ENCODE data around the gene TTC21A. TPM values are rescaled to one million over a fixed set of nuclear protein-coding genes. Genes with fewer than 3 reads are reported as not detected.

TTC21A gene
- total RNA-seq, 1 donor from 2014 or later = 0.55 TPM

DNA sequence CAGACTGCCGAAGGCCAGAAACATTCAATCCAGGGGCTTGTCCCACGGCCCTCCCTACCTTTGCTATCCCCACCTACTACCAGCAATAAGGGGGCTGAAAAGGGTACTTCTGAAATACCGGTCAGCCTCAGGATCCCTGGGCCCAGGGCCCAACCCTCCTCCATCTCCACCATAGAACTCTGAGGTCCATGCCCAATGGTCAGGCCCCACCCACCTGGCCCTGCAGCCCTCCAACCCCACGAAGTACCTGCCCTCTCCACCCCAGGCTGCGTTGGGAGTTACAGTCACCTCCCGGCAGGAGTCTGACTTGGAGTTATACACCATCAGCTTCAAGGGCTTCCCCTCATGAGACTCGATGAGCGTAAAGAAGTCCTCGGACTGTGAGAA, 7.0 kb upstream of the TTC21A start:
- intact Hi-C loops (cut with micrococcal nuclease) = no loop called here
- Mint-ChIP-seq H3K9me3 (no peaks in the 10 kb centered on the region), H3K4me3 (ENCODE audit: low read depth) (no peak overlapping the region), H3K27ac (no peak overlapping the region), H3K36me3 (ENCODE audit: low read depth) (peaks cover 9% of the 10 kb centered on the region), H3K4me1 (ENCODE audit: low read depth) (peaks cover 8% of the 10 kb centered on the region), H3K27me3 (ENCODE audit: low read depth) (no peaks in the 10 kb centered on the region)
- no peak for DNase-seq (ENCODE audit: low spot score)

DNA sequence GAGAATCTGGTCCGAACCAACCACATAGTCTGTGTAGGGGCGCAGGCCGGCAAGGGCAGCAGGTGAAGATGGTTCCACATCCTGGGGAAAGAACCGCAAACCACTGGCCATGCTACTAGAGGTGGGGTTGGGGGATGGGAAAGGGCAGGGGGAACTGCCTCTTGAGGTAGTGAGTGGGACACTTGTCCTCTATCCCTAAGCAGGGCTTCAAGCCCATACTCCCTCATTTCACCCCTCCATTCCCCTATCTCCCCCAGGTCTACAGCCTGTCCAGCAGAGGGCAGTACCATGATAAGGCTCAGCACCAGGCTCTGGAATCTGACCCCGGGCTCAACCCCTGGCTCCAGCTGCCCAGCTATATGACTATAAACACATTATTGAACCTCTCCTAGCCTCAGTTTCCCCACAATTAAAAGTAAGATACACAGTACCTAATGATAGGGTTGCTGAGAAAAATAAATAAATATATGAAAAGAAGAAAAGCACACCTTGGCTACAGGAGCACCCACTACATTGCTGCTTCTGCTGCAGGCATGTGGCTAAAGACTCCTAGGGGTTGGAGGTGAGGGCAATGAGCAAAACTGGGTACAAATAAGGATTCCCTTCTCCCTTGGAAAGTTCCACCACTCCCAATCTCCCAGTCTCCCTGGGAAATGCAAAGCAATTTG, 6.3 kb upstream of the TTC21A start:
- H3K27ac Mint-ChIP-seq = no peak overlapping the region
- H3K4me1 Mint-ChIP-seq (ENCODE audit: low read depth) = peaks cover 14% of the 10 kb centered on the region
- intact Hi-C loops (cut with micrococcal nuclease) = no loop called here
- no peaks in the 10 kb centered on the region for H3K9me3 Mint-ChIP-seq
- no peak for DNase-seq (ENCODE audit: low spot score)
- H3K36me3 Mint-ChIP-seq (ENCODE audit: low read depth) = peaks cover 11% of the 10 kb centered on the region
- peaks cover 3% of the 10 kb centered on the region for H3K27me3 Mint-ChIP-seq (ENCODE audit: low read depth)
- H3K4me3 Mint-ChIP-seq (ENCODE audit: low read depth) = no peak overlapping the region

DNA sequence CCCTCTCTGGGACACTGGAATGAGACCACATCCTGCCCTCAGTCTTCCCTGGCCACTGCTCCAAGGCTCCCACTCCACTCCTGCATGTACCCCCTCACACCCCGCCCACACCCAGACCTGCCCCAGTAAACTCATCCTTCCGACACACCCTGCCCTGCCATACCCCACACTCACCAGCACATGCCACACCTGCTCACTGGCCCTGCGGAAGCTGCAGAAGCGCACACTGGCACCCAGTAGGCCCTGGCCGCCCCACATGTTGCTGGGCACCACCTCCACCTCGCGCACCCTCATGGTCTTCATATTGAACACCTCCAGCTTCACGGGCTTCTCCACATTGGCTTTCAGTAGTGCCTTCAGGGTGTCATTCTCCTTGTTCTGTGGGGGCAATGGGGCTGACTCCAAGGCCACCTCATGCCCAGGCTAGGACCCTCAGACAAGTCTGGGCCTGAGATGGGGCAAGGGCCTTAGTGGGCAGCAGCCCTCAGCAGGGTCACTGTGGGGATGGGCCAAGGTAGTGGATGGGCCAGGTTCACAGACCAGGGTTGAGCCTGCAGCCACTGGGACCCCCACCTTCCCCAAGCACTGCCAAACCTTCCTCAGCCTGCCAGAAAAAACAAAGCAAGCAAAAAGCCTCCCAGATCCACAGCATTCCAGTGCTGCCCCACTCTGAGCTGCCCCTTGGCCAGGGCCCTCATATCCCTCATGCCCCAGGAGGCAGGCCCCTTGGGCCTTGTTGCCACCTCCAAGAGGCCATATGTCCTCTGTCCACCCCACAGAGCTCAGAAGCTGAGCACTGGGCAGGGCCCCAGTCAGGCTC, 4.8 kb upstream of the TTC21A start:
- H3K4me3 Mint-ChIP-seq (ENCODE audit: low read depth) = no peak overlapping the region
- peaks cover 20% of the 10 kb centered on the region for H3K4me1 Mint-ChIP-seq (ENCODE audit: low read depth)
- intact Hi-C loops (cut with micrococcal nuclease) = no loop called here
- H3K27me3 Mint-ChIP-seq (ENCODE audit: low read depth) = peaks cover 3% of the 10 kb centered on the region
- H3K27ac Mint-ChIP-seq = no peak overlapping the region
- no peaks in the 10 kb centered on the region for H3K9me3 Mint-ChIP-seq
- DNase-seq (ENCODE audit: low spot score) = no peak
- H3K36me3 Mint-ChIP-seq (ENCODE audit: low read depth) = peaks cover 7% of the 10 kb centered on the region

DNA sequence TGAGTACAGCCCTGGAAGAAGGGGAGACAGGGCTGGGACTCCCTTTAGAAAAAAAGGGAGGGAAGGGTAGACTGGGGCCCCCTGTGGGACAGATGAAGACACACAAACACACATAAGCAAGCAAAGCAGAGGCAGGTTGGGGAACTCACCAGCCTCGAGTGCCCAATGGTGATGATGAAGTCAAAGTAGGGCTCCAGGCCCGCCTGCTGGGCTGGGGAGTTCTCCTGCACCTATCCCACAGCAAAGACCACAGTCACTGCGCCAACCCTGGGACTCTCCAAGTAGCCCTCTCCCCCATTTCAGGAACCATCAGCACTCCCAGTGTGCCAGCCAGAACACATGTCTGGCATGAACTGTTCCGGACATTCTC, 4.2 kb upstream of the TTC21A start:
- no peak overlapping the region for H3K4me3 Mint-ChIP-seq (ENCODE audit: low read depth)
- H3K27me3 Mint-ChIP-seq (ENCODE audit: low read depth) = peaks cover 3% of the 10 kb centered on the region
- intact Hi-C loops (cut with micrococcal nuclease) = no loop called here
- H3K27ac Mint-ChIP-seq = no peak overlapping the region
- peaks cover 26% of the 10 kb centered on the region for H3K4me1 Mint-ChIP-seq (ENCODE audit: low read depth)
- no peak for DNase-seq (ENCODE audit: low spot score)
- H3K9me3 Mint-ChIP-seq = no peaks in the 10 kb centered on the region
- peaks cover 7% of the 10 kb centered on the region for H3K36me3 Mint-ChIP-seq (ENCODE audit: low read depth)

DNA sequence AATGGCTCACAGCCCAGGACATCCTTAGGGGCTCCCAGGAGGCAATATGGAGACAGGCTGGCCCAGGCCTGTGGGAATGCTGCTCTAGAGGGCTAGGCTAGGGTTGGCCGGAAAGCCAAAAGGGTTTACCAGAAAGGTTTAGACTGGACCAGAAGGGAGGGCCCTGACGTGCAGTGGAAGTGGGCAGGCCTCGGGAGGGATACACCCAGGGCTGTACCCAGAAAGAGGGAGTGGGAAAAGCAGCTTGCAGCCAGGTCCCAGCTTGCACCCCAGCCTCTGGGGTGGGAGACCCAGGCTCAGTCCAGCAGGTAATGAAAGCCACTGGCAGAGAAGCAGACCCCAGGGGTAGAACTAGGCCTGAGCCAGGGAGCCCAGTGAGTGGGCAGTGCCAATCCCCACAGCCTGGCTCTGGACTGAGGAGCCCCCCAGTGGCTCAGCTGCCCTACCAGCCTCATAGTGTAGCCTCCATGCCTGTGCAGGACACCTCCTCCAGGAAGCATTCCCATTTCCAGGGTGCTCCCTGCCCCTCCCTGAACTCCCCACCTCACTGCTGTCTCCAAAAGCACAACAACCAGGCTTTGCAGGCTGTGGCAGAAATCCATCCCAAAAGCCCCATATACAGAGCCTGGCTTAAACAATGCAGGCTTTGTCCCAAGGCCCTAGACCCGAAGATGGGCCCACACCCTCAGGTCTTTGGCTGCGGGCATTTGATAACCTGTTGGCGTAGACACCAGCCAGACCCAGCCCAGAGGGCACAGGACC, 3.5 kb upstream of the TTC21A start:
- Mint-ChIP-seq H3K27ac (no peak overlapping the region), H3K4me1 (ENCODE audit: low read depth) (peaks cover 32% of the 10 kb centered on the region), H3K9me3 (no peaks in the 10 kb centered on the region), H3K27me3 (ENCODE audit: low read depth) (peaks cover 3% of the 10 kb centered on the region), H3K4me3 (ENCODE audit: low read depth) (no peak overlapping the region), H3K36me3 (ENCODE audit: low read depth) (peaks cover 7% of the 10 kb centered on the region)
- DNase-seq (ENCODE audit: low spot score) = no peak
- intact Hi-C loops (cut with micrococcal nuclease) = no loop called here

DNA sequence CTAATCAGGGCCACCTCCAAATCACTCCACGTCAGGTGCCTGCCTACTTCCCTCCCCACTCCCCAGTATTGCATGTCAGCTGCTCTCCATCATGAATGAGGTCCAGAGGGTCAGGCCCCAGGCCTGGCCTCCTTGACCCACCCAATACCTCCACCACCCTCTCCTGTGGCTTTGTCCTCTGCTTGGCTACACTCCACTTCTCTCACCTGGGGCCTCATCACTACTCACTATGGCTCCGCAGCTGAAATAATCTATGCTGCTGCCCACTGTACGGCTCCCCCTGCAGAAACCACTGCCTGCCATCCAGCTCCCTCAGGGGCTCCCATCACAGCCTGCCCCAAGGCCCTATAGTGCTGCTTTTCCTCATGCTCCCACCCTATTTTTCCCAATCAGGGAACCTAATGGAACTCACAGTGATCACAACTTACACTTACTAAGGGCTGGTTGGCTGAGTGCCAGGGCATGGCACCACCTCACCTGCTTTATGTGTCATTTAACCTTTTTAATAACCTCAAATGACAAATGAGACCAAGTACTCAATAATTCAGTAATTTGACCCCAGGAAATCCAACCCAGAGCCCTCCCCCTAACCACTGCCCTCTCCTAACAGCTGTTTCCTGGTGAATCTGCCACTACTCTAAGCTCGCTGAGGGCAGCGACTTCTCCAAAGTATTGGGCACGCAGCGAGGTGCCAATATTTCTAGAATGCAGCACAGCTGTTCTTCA, 2.4 kb upstream of the TTC21A start:
- DNase-seq (ENCODE audit: low spot score) = no peak
- Mint-ChIP-seq H3K27me3 (ENCODE audit: low read depth) (peaks cover 3% of the 10 kb centered on the region), H3K4me1 (ENCODE audit: low read depth) (peaks cover 32% of the 10 kb centered on the region), H3K27ac (no peak overlapping the region), H3K36me3 (ENCODE audit: low read depth) (peaks cover 7% of the 10 kb centered on the region), H3K4me3 (ENCODE audit: low read depth) (no peak overlapping the region), H3K9me3 (no peaks in the 10 kb centered on the region)
- intact Hi-C loops (cut with micrococcal nuclease) = loop anchor here (5.0 kb wide), 1 partner anchor 187 kb away; no protein-coding TSS in a partner anchor

DNA sequence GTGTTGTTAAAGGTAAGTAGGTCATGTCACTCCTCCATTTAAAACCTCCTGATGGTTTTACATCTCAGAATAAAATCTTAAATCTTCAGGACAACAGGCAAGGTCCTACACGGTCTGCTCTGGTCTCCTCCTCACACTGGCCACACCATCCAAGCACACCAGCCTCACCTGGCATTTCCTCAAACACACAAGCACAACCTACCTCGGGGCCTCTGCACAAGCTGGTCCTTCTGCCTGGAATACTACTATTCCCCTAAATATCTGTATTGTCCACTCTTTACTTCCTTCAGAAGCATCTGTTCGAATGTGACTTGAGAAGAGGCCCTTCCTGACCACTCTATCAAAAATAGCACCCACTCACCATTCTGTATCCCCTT, 1.8 kb upstream of the TTC21A start:
- intact Hi-C loops (cut with micrococcal nuclease) = loop anchor here (5.0 kb wide), 1 partner anchor 187 kb away; no protein-coding TSS in a partner anchor
- peaks cover 32% of the 10 kb centered on the region for H3K4me1 Mint-ChIP-seq (ENCODE audit: low read depth)
- H3K27ac Mint-ChIP-seq = no peak overlapping the region

GRCh38 chr3:39106281-39106811, 1.1 kb upstream of the TTC21A start:
- DNase-seq (ENCODE audit: low spot score) = no peak
- Mint-ChIP-seq H3K4me1 (ENCODE audit: low read depth) (peaks cover 32% of the 10 kb centered on the region), H3K4me3 (ENCODE audit: low read depth) (peak overlapping the region; percentile 83), H3K9me3 (no peaks in the 10 kb centered on the region), H3K36me3 (ENCODE audit: low read depth) (peaks cover 7% of the 10 kb centered on the region), H3K27me3 (ENCODE audit: low read depth) (peaks cover 3% of the 10 kb centered on the region), H3K27ac (peak overlapping the region; percentile 23)
- intact Hi-C loops (cut with micrococcal nuclease) = loop anchor here (5.0 kb wide), 1 partner anchor 186 kb away; no protein-coding TSS in a partner anchor

More for the DNA sequence above, 1.8 kb upstream of the TTC21A start:
- peak overlapping the region; percentile 83 for H3K4me3 Mint-ChIP-seq (ENCODE audit: low read depth)
- peaks cover 3% of the 10 kb centered on the region for H3K27me3 Mint-ChIP-seq (ENCODE audit: low read depth)
- peaks cover 7% of the 10 kb centered on the region for H3K36me3 Mint-ChIP-seq (ENCODE audit: low read depth)
- H3K9me3 Mint-ChIP-seq = no peaks in the 10 kb centered on the region
- DNase-seq (ENCODE audit: low spot score) = no peak

DNA sequence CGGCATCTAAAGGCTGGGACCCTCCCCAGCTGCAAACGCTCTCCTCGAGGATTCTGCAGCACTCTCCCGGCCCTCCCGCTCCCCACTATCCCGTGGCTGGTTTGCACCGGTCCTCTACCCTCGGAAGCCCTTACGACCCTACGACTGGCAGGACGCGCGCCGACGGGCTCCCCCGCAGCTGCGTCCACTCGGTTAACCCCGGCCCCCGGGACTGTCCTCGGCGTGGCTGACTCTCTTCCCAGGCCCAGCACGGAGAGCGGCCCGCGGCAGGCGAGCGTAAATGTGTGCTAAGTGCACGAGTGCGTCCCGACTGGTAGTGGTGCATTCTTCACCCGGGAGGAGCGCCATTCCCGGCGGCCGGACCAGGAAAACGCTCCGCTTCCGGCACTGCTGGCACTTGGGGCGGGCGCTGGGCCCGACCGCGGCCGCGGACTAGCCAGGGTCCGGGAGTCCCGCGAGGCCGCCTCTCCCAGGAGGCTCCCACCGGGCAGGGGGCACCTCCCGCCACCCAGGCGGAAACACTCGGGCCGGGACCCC, 561 bp upstream of the TTC21A start:
- Mint-ChIP-seq H3K4me1 (ENCODE audit: low read depth) (peaks cover 29% of the 10 kb centered on the region), H3K27me3 (ENCODE audit: low read depth) (peaks cover 3% of the 10 kb centered on the region), H3K36me3 (ENCODE audit: low read depth) (peaks cover 7% of the 10 kb centered on the region), H3K4me3 (ENCODE audit: low read depth) (peak overlapping the region; percentile 83), H3K27ac (peak overlapping the region; percentile 23), H3K9me3 (no peaks in the 10 kb centered on the region)
- intact Hi-C loops (cut with micrococcal nuclease) = loop anchor here (1.0 to 5.0 kb wide), 2 partner anchors 73 to 185 kb away; no protein-coding TSS in a partner anchor
- no peak for DNase-seq (ENCODE audit: low spot score)

GRCh38 chr3:39108200-39108710, 775 bp downstream of the TTC21A start:
- peak overlapping the region; percentile 54 for H3K27ac Mint-ChIP-seq
- peaks cover 29% of the 10 kb centered on the region for H3K4me1 Mint-ChIP-seq (ENCODE audit: low read depth)
- H3K9me3 Mint-ChIP-seq = no peaks in the 10 kb centered on the region
- H3K36me3 Mint-ChIP-seq (ENCODE audit: low read depth) = peaks cover 7% of the 10 kb centered on the region
- no peak for DNase-seq (ENCODE audit: low spot score)
- H3K27me3 Mint-ChIP-seq (ENCODE audit: low read depth) = peaks cover 3% of the 10 kb centered on the region
- H3K4me3 Mint-ChIP-seq (ENCODE audit: low read depth) = peak overlapping the region; percentile 93
- intact Hi-C loops (cut with micrococcal nuclease) = loop anchor here (1.0 to 5.0 kb wide), 2 partner anchors 43 to 184 kb away; no protein-coding TSS in a partner anchor

DNA sequence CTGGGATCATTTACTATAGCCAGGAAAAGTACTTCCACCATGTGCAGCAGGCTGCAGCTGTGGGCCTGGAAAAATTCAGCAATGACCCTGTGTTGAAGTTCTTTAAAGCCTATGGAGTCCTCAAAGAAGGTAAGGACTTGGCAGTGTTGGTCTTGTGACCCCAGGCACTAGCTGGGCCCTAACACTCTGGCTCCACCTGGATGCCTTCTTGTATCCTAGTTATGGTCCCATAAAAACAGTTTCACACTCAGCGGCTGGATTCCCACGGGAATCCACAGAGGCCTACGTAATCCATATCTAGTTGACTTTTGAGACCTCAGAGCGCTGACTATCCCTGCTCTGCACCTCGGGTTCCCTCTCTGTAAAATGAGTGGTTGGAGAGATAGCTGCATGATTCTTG, 1.6 kb downstream of the TTC21A start:
- DNase-seq (ENCODE audit: low spot score) = no peak
- intact Hi-C loops (cut with micrococcal nuclease) = loop anchor here (5.0 kb wide), 1 partner anchor 183 kb away; no protein-coding TSS in a partner anchor
- peaks cover 3% of the 10 kb centered on the region for H3K27me3 Mint-ChIP-seq (ENCODE audit: low read depth)
- H3K4me1 Mint-ChIP-seq (ENCODE audit: low read depth) = peaks cover 29% of the 10 kb centered on the region
- peak overlapping the region; percentile 93 for H3K4me3 Mint-ChIP-seq (ENCODE audit: low read depth)
- peaks cover 7% of the 10 kb centered on the region for H3K36me3 Mint-ChIP-seq (ENCODE audit: low read depth)
- no peak overlapping the region for H3K27ac Mint-ChIP-seq
- no peaks in the 10 kb centered on the region for H3K9me3 Mint-ChIP-seq

Measured in activated T-helper 2 cell treated with anti-CD3 and anti-CD28 coated beads, Interferon-gamma antibody, Interleukin-2, Interleukin-4, amounts not matched to agents 10 μg/mL and 5 μg/mL and 100 μg/mL, durations not matched to agents 14 hours and 24 hours and 36 hours (primary cell).